Endothelial cell of umbilical vein (primary cell): ENCODE data around the gene LRRC34. TPM values are rescaled to one million over a fixed set of nuclear protein-coding genes. Genes with fewer than 3 reads are reported as not detected.

Experiments used
- BruUV-seq: library from RNA; stranded (reverse); fragments of 400-500 nt; replicated peaks from 2 replicates; lab custom pipeline; 2021; lab: Mats Ljungman, UMichigan
- CTCF ChIA-PET: fragments of 300-600, 350-600 bp; sonication (Branson Sonifier 250); formaldehyde crosslinking; loops from one replicate; lab custom pipeline; 2021; ENCODE audit warnings: antibody characterized with exemption, inconsistent platforms; lab: Charles Lee
- POLR2A ChIA-PET: fragments of 300-600, 350-600 bp; sonication (Branson Sonifier 250); formaldehyde crosslinking; loops from one replicate; lab custom pipeline; 2021; ENCODE audit warnings: antibody characterized with exemption, inconsistent platforms; lab: Charles Lee
- DNase-seq: peaks from one replicate; pipeline ENCODE4 v3.0.0-alpha.2; 2011; ENCODE audit warnings: low read depth, low spot score
- FAIRE-seq: peaks from 2 replicates; lab custom pipeline; 2011; peaks lifted over from hg19 to GRCh38; lab: Jason Lieb, UNC
- H2AFZ ChIP-seq: 2 replicates; pipeline ENCODE4 v1.6.0; 2012; ENCODE audit warnings: low read depth, low read length, control low read depth, inconsistent platforms
- H3K27ac ChIP-seq: 2 replicates; pipeline ENCODE4 v1.5.1; 2011; ENCODE audit warnings: low read depth, mild to moderate bottlenecking, control low read depth, low read length, moderate library complexity; ENCODE audit not compliant: insufficient read depth
- H3K27me3 ChIP-seq, 2 experiments: 2 replicates each; pipeline versions ENCODE4 v1.6.0 to v1.6.1; 2011; ENCODE audit warnings: low read length in 2 of 2, mixed read lengths in 1 of 2; ENCODE audit not compliant: control insufficient read depth in 2 of 2, insufficient read depth in 2 of 2
- H3K36me3 ChIP-seq, 2 experiments: 2 replicates in 1 of 2; 3 replicates in 1 of 2; pipeline ENCODE4 v1.5.1; 2011; ENCODE audit warnings: low read length in 2 of 2, mild to moderate bottlenecking in 1 of 2, moderate library complexity in 1 of 2; ENCODE audit not compliant: control insufficient read depth in 2 of 2, insufficient read depth in 2 of 2; ENCODE audit errors: extremely low read depth in 1 of 2
- H3K4me1 ChIP-seq: 3 replicates; pipeline ENCODE4 v1.5.1; 2011; ENCODE audit warnings: mild to moderate bottlenecking, low read length; ENCODE audit not compliant: control insufficient read depth, insufficient read depth; ENCODE audit errors: extremely low read depth
- H3K4me2 ChIP-seq: 2 replicates; pipeline ENCODE4 v1.6.1; 2011; ENCODE audit warnings: low read length, control low read depth, mixed read lengths; ENCODE audit not compliant: insufficient read depth
- H3K4me3 ChIP-seq, 3 experiments: fragments of 200-600 bp in 1 of 3; sonication (generic), shearing (Covaris generic) in 1 of 3; replicated peaks in 1 of 3; 2 replicates each; pipeline ENCODE4 v1.5.1; 2011 to 2016; ENCODE audit warnings: control low read depth in 3 of 3, low read length in 3 of 3, mild to moderate bottlenecking in 2 of 3, inconsistent platforms in 1 of 3, low read depth in 1 of 3, moderate library complexity in 1 of 3; ENCODE audit not compliant: insufficient read depth in 1 of 3
- H3K79me2 ChIP-seq: 2 replicates; pipeline ENCODE4 v1.6.0; 2012; ENCODE audit warnings: low read length, inconsistent platforms; ENCODE audit not compliant: control insufficient read depth, insufficient read depth
- H3K9ac ChIP-seq: replicated peaks from 2 replicates; pipeline ENCODE3; 2011; ENCODE audit warnings: low read length, control low read depth; ENCODE audit not compliant: insufficient read depth; ENCODE audit errors: extremely low read depth
- H3K9me1 ChIP-seq: replicated peaks from 3 replicates; pipeline ENCODE4 v1.6.0; 2011; ENCODE audit warnings: mild to moderate bottlenecking, low read length; ENCODE audit not compliant: control insufficient read depth, insufficient read depth; ENCODE audit errors: extremely low read depth
- H3K9me3 ChIP-seq: replicated peaks from 2 replicates; pipeline ENCODE4 v1.5.1; 2012; ENCODE audit warnings: low read length, inconsistent platforms; ENCODE audit not compliant: control insufficient read depth, insufficient read depth
- H4K20me1 ChIP-seq: replicated peaks from 2 replicates; pipeline ENCODE3; 2011; ENCODE audit warnings: mild to moderate bottlenecking, low read length; ENCODE audit not compliant: control insufficient read depth, insufficient read depth; ENCODE audit errors: extremely low read depth
- CTCF ChIP-seq, 2 donors: IDR thresholded peaks; 1 replicate in 1 of 2; 2 replicates in 1 of 2; pipeline ENCODE4 v1.5.1; 2011; ENCODE audit warnings: low read length in 2 of 2, mild to moderate bottlenecking in 2 of 2, moderate library complexity in 2 of 2, control low read depth in 1 of 2, inconsistent platforms in 1 of 2, low read depth in 1 of 2; ENCODE audit not compliant: insufficient read depth in 1 of 2; ENCODE audit errors: extremely low read depth in 1 of 2
- EZH2 ChIP-seq: IDR thresholded peaks from 2 replicates; pipeline ENCODE4 v1.6.1; 2012; ENCODE audit warnings: borderline replicate concordance, low read depth, mild to moderate bottlenecking, moderate library complexity, low read length, inconsistent platforms; ENCODE audit not compliant: severe bottlenecking
- FOS ChIP-seq: IDR thresholded peaks from 2 replicates; pipeline ENCODE4 v1.6.1; 2011; ENCODE audit warnings: mild to moderate bottlenecking, low read length, moderate library complexity, borderline replicate concordance; ENCODE audit not compliant: insufficient read depth
- GATA2 ChIP-seq: IDR thresholded peaks from 2 replicates; pipeline ENCODE4 v1.7.0; 2011; ENCODE audit warnings: low read depth, mild to moderate bottlenecking, moderate library complexity, mixed read lengths, low read length; ENCODE audit not compliant: insufficient read length, insufficient read depth
- JUN ChIP-seq: IDR thresholded peaks from 2 replicates; pipeline ENCODE4 v1.6.1; 2011; ENCODE audit warnings: borderline replicate concordance, low read depth; ENCODE audit not compliant: insufficient read length, insufficient read depth
- MAX ChIP-seq: IDR thresholded peaks from 2 replicates; pipeline ENCODE4 v1.6.1; 2011; ENCODE audit not compliant: insufficient read depth, insufficient read length
- MYC ChIP-seq: IDR thresholded peaks from one replicate; pipeline ENCODE4 v1.6.1; 2011; ENCODE audit warnings: mild to moderate bottlenecking, low read depth, low read length
- POLR2A ChIP-seq: IDR thresholded peaks from 2 replicates; pipeline ENCODE4 v1.6.1; 2012; ENCODE audit warnings: low read depth, mild to moderate bottlenecking, control low read depth, low read length
- POLR2AphosphoS5 ChIP-seq: IDR thresholded peaks from 2 replicates; pipeline ENCODE4 v1.6.1; 2012; ENCODE audit warnings: low read depth, mild to moderate bottlenecking, control low read depth, low read length, moderate library complexity; ENCODE audit not compliant: insufficient read depth
- dilution Hi-C: fragments of 300-500 bp; cut with MboI; formaldehyde crosslinking; loops from one replicate; pipeline ENCODE4 v1.15.0; 2019; ENCODE audit warnings: low sequenced_read_pairs; ENCODE audit not compliant: extremely low pct_ligation_motif_present
- intact Hi-C: fragments of 100-400 bp; cut with micrococcal nuclease; formaldehyde crosslinking; loops from one replicate; pipeline ENCODE4 v1.10.0; 2022
- polyA plus RNA-seq, 4 experiments: library from polyadenylated mRNA; depleted of rRNA in 3 of 4; stranded (reverse) in 3 of 4; unstranded in 1 of 4; fragments of >200 nt; gene quantifications; 2 replicates each; pipeline versions ENCODE4 v1.2.1 to v1.2.3, GENCODE V29; 2011 to 2012; ENCODE audit warnings: missing spikeins in 1 of 4
- total RNA-seq: library from RNA; stranded (reverse); gene quantifications from 2 replicates; pipeline ENCODE4 v1.2.3, GENCODE V29; 2021

LRRC34 gene
- total and polyA plus RNA-seq, 2 donors (not counting 3 experiments of a cell fraction or from before 2014, with no cell fraction given) = 0.72 to 2.5 TPM

GRCh38 chr3:169780742-169781141 is 32.0 kb downstream of the LRRC34 start:
- Histone ChIP-seq H3K9me1 (no peaks in the 10 kb centered on the region), H3K4me1 (no peaks in the 10 kb centered on the region), H3K9me3 (no peaks in the 10 kb centered on the region), H3K79me2 (peaks cover 24% of the 10 kb centered on the region), H3K27me3 (no peaks in the 10 kb centered on the region), H3K4me3 (no peak overlapping the region), H4K20me1 (peaks cover 2% of the 10 kb centered on the region), H3K4me2 (no peak overlapping the region), H2AFZ (no peak overlapping the region), H3K27ac (no peak overlapping the region), H3K36me3 (peaks cover 3 to 25% of the 10 kb centered on the region in 2 experiments), H3K9ac (no peak overlapping the region)
- DNase-seq = no peak
- no peak for TF ChIP-seq POLR2A
- TF ChIP-seq GATA2 = no peak
- no peak for TF ChIP-seq JUN
- no peak for TF ChIP-seq CTCF (IDR thresholded peaks at IDR 0.05; ENCODE audit: extremely low read depth in 1 of 2, insufficient read depth in 1 of 2, low read depth in 1 of 2, low read length in 2 of 2)
- no peak for TF ChIP-seq POLR2AphosphoS5
- no peak for TF ChIP-seq MAX
- no peak for TF ChIP-seq MYC
- no peak for TF ChIP-seq EZH2
- no peak for TF ChIP-seq FOS
- dilution Hi-C loops = no loop called here
- intact Hi-C loops = no loop called here
- POLR2A ChIA-PET = no interaction called here
- CTCF ChIA-PET = no interaction called here
- BruUV-seq = no TSS peak
- no peak for FAIRE-seq
